WTC11 (cell line): ENCODE measurements around the gene HAGHL. TPM values are rescaled to one million over a fixed set of nuclear protein-coding genes. Genes with fewer than 3 reads are reported as not detected.

Experiments
- ATAC-seq: fragments of 200-7000 bp; cut with Tn5 transposase; 2 replicates; pipeline ENCODE4 v1.10.0; 2021; ENCODE audit warnings: mild to moderate bottlenecking, moderate library complexity
- CTCF ChIA-PET: fragments of 300-600 bp; sonication (Branson Sonifier 250); formaldehyde crosslinking; loops from one replicate; lab custom pipeline; 2021; ENCODE audit warnings: antibody characterized with exemption; lab: Charles Lee
- POLR2A ChIA-PET: fragments of 350-600 bp; sonication (Branson Sonifier 250); formaldehyde crosslinking; loops from one replicate; lab custom pipeline; 2021; ENCODE audit warnings: antibody characterized with exemption; lab: Charles Lee
- DNase-seq: peaks from one replicate; pipeline ENCODE4 v3.0.0; 2021; ENCODE audit warnings: low spot score
- H3K27ac Mint-ChIP-seq: 2 replicates; pipeline ENCODE4 v1.8.0; 2021; ENCODE audit warnings: mixed read lengths
- H3K27me3 Mint-ChIP-seq: 2 replicates; pipeline ENCODE4 v1.8.0; 2021; ENCODE audit warnings: low read depth, mild to moderate bottlenecking, moderate library complexity, mixed read lengths
- H3K36me3 Mint-ChIP-seq: 2 replicates; pipeline ENCODE4 v1.8.0; 2021; ENCODE audit warnings: mixed read lengths
- H3K4me1 Mint-ChIP-seq: 2 replicates; pipeline ENCODE4 v1.8.0; 2022; ENCODE audit warnings: mixed read lengths
- H3K4me3 Mint-ChIP-seq: 2 replicates; pipeline ENCODE4 v1.8.0; 2021; ENCODE audit warnings: mild to moderate bottlenecking, moderate library complexity, mixed read lengths
- H3K9me3 Mint-ChIP-seq: 2 replicates; pipeline ENCODE4 v1.8.0; 2021; ENCODE audit warnings: mixed read lengths
- AFF4 ChIP-seq: sonication (generic); formaldehyde crosslinking; IDR thresholded peaks from 2 replicates; pipeline ENCODE4 v1.8.1; 2023; ENCODE audit warnings: mild to moderate bottlenecking, missing genetic modification reagents, borderline replicate concordance
- AR ChIP-seq: fragments of 250-450 bp; sonication (Bioruptor Pico); IDR thresholded peaks from 2 replicates; pipeline ENCODE4 v1.9.0; 2021; ENCODE audit warnings: mild to moderate bottlenecking
- ATF6 ChIP-seq: sonication (generic); formaldehyde crosslinking; IDR thresholded peaks from 2 replicates; pipeline ENCODE4 v1.8.1; 2023; ENCODE audit warnings: mild to moderate bottlenecking, missing genetic modification reagents
- CREB1 ChIP-seq: sonication (generic); formaldehyde crosslinking; IDR thresholded peaks from 2 replicates; pipeline ENCODE4 v1.8.0; 2023; ENCODE audit warnings: mild to moderate bottlenecking, missing genetic modification reagents
- E2F1 ChIP-seq: sonication (generic); formaldehyde crosslinking; IDR thresholded peaks from 2 replicates; pipeline ENCODE4 v1.8.0; 2022; ENCODE audit warnings: mild to moderate bottlenecking, missing genetic modification reagents
- E2F5 ChIP-seq: sonication (generic); formaldehyde crosslinking; IDR thresholded peaks from 2 replicates; pipeline ENCODE4 v1.8.1; 2022; ENCODE audit warnings: mild to moderate bottlenecking, moderate library complexity, missing genetic modification reagents
- EMX1 ChIP-seq: fragments of 250-450 bp; sonication (Bioruptor Pico); IDR thresholded peaks from 2 replicates; pipeline ENCODE4 v1.8.0; 2021; ENCODE audit warnings: mild to moderate bottlenecking
- ESRRA ChIP-seq: sonication (generic); formaldehyde crosslinking; IDR thresholded peaks from 2 replicates; pipeline ENCODE4 v1.8.1; 2022; ENCODE audit warnings: mild to moderate bottlenecking, missing genetic modification reagents, borderline replicate concordance
- ETV6 ChIP-seq: sonication (generic); formaldehyde crosslinking; IDR thresholded peaks from 2 replicates; pipeline ENCODE4 v1.8.1; 2022; ENCODE audit warnings: mild to moderate bottlenecking, missing genetic modification reagents
- FOXP1 ChIP-seq: sonication (generic); formaldehyde crosslinking; IDR thresholded peaks from 2 replicates; pipeline ENCODE4 v1.8.0; 2022; ENCODE audit warnings: missing genetic modification reagents, mild to moderate bottlenecking, moderate library complexity, borderline replicate concordance
- GRHL2 ChIP-seq: fragments of 250-450 bp; sonication (Bioruptor Pico); IDR thresholded peaks from 2 replicates; pipeline ENCODE4 v1.8.0; 2022; ENCODE audit warnings: mild to moderate bottlenecking, moderate library complexity; ENCODE audit not compliant: insufficient replicate concordance, severe bottlenecking
- IRF1 ChIP-seq: sonication (generic); formaldehyde crosslinking; IDR thresholded peaks from 2 replicates; pipeline ENCODE4 v1.8.0; 2023; ENCODE audit warnings: missing genetic modification reagents
- NR1H2 ChIP-seq: sonication (generic); formaldehyde crosslinking; IDR thresholded peaks from 2 replicates; pipeline ENCODE4 v1.9.0; 2021; ENCODE audit warnings: mild to moderate bottlenecking, moderate library complexity, missing genetic modification reagents
- OVOL2 ChIP-seq: fragments of 250-450 bp; sonication (Bioruptor Pico); IDR thresholded peaks from 2 replicates; pipeline ENCODE4 v1.9.0; 2021; ENCODE audit warnings: mild to moderate bottlenecking, borderline replicate concordance
- PRRX2 ChIP-seq: fragments of 250-450 bp; sonication (Bioruptor Pico); IDR thresholded peaks from 2 replicates; pipeline ENCODE4 v1.8.0; 2021; ENCODE audit warnings: mild to moderate bottlenecking
- RELA ChIP-seq: sonication (generic); formaldehyde crosslinking; IDR thresholded peaks from 2 replicates; pipeline ENCODE4 v1.8.1; 2022; ENCODE audit warnings: missing genetic modification reagents, mild to moderate bottlenecking, borderline replicate concordance
- RORB ChIP-seq: fragments of 250-450 bp; sonication (Bioruptor Pico); IDR thresholded peaks from 2 replicates; pipeline ENCODE4 v1.9.0; 2021; ENCODE audit warnings: mild to moderate bottlenecking
- USF1 ChIP-seq: sonication (generic); formaldehyde crosslinking; IDR thresholded peaks from 2 replicates; pipeline ENCODE4 v1.8.0; 2022; ENCODE audit warnings: mild to moderate bottlenecking, missing genetic modification reagents
- ZBTB21 ChIP-seq: sonication (generic); formaldehyde crosslinking; IDR thresholded peaks from 2 replicates; pipeline ENCODE4 v1.8.1; 2023; ENCODE audit warnings: mild to moderate bottlenecking, missing genetic modification reagents, borderline replicate concordance
- ZNF219 ChIP-seq: sonication (generic); formaldehyde crosslinking; IDR thresholded peaks from 2 replicates; pipeline ENCODE4 v1.8.0; 2023; ENCODE audit warnings: missing genetic modification reagents, mild to moderate bottlenecking, borderline replicate concordance
- ZNF396 ChIP-seq: fragments of 250-450 bp; sonication (Bioruptor Pico); IDR thresholded peaks from 2 replicates; pipeline ENCODE4 v1.8.0; 2021; ENCODE audit warnings: mild to moderate bottlenecking, moderate library complexity, borderline replicate concordance
- total RNA-seq: library from RNA; stranded (reverse); gene quantifications from 3 replicates; pipeline ENCODE4 v1.2.3, GENCODE V29; 2021

HAGHL gene
- total RNA-seq, 1 experiment from 2014 or later: 41.7 TPM

- H3K4me3 Mint-ChIP-seq: peak overlapping the region; percentile 74
- ChIA-PET POLR2A (interaction anchor here (0.9 to 1.8 kb wide), 3 partner anchors 19 to 45 kb away, joined by 3 to 10 read pairs (median 4); partner anchors contain the start of genes ANTKMT and MSLN), CTCF (interaction anchor here (0.5 to 3.2 kb wide), 21 partner anchors 11 to 1043 kb away, joined by 3 to 28 read pairs (median 5); partner anchors contain the start of genes ANTKMT, CCDC78, CHTF18 and HAGHL)
- no peak for ATAC-seq
- peaks cover 9% of the 10 kb centered on the region; the same call in 1 of the 2 replicates for H3K36me3 Mint-ChIP-seq
- TF ChIP-seq ETV6 (CRISPR knock-in tag) (no peak), IRF1 (CRISPR knock-in tag) (no peak), NR1H2 (CRISPR knock-in tag) (no peak), EMX1 (CRISPR knock-in tag) (no peak), AFF4 (CRISPR knock-in tag) (no peak), RORB (CRISPR knock-in tag) (no peak), PRRX2 (CRISPR knock-in tag) (no peak), ESRRA (CRISPR knock-in tag) (no peak), OVOL2 (CRISPR knock-in tag) (no peak)
- peak overlapping the region; percentile 7; the same call in 1 of the 2 replicates for H3K27ac Mint-ChIP-seq
- H3K4me1 Mint-ChIP-seq: peaks cover 14% of the 10 kb centered on the region
- no peaks in the 10 kb centered on the region for H3K9me3 Mint-ChIP-seq
- no peak for DNase-seq
- H3K27me3 Mint-ChIP-seq: no peaks in the 10 kb centered on the region
Measured at GRCh38 chr16:739560-740458, 12.9 kb downstream of the HAGHL start.

GRCh38 chr16:740459-740763 is 13.5 kb downstream of the HAGHL start:
- Mint-ChIP-seq H3K27ac (no peak overlapping the region), H3K9me3 (no peaks in the 10 kb centered on the region), H3K4me3 (peak overlapping the region; percentile 74), H3K27me3 (no peaks in the 10 kb centered on the region), H3K36me3 (peaks cover 6% of the 10 kb centered on the region; the same call in 1 of the 2 replicates), H3K4me1 (peaks cover 14% of the 10 kb centered on the region)
- POLR2A ChIA-PET: interaction anchor here (0.9 to 1.8 kb wide), 3 partner anchors 20 to 45 kb away, joined by 3 to 10 read pairs (median 4); partner anchors contain the start of genes ANTKMT and MSLN
- ATAC-seq (no peak), DNase-seq (no peak)
- TF ChIP-seq CREB1 (CRISPR knock-in tag): no peak
- no peak for TF ChIP-seq RELA (CRISPR knock-in tag)
- TF ChIP-seq ZBTB21 (CRISPR knock-in tag): no peak
- no peak for TF ChIP-seq ATF6 (CRISPR knock-in tag)
- no peak for TF ChIP-seq AR
- TF ChIP-seq USF1 (CRISPR knock-in tag): no peak
- no peak for TF ChIP-seq E2F1 (CRISPR knock-in tag)
- no peak for TF ChIP-seq ZNF396 (CRISPR knock-in tag)
- TF ChIP-seq E2F5 (CRISPR knock-in tag): no peak
- TF ChIP-seq ZNF219 (CRISPR knock-in tag): no peak
- no peak for TF ChIP-seq GRHL2
- TF ChIP-seq FOXP1 (CRISPR knock-in tag): no peak
- CTCF ChIA-PET: interaction anchor here (0.5 to 3.2 kb wide), 22 partner anchors 7 to 1042 kb away, joined by 3 to 28 read pairs (median 5); partner anchors contain the start of genes ANTKMT, CCDC78, CHTF18 and HAGHL
